Stimulated activated CD4-positive, alpha-beta T cell treated with anti-CD3 and anti-CD28 coated beads, TNF-alpha, amount 100 ng/mL, for 24 hours (primary cell): Measurements from ENCODE around the gene LAD1.

ENCODE experiments used
- DNase-seq, 3 experiments: peaks; one replicate each; pipeline ENCODE4 v3.0.0-alpha.2; 2020; ENCODE audit warnings: low read depth in 3 of 3

LAD1 gene

DNA sequence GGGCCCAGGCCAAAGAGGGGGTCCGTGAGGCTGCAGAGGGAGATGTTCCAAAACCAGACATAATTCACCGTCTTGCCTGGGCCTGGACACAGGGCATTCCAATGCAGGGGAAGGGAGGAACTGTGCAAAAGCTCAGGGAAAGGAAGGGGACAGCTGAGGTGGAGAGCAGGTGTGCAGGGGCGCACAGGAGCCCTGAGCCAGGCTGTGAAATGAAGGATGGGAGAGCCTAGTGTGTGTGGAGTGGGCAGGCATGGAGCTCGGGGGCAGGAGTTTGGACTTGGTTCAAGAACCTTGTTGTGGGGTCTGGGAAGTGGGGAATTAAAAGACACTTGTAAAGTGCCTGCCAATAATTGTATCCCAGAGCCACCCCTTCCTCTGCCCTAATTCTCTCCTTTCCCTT, 20.1 kb upstream of the LAD1 start:
- no peak for DNase-seq

GRCh38 chr1:201418461-201418860, 19.3 kb upstream of the LAD1 start:
- DNase-seq: no peak

- DNase-seq: no peak
Measured at GRCh38 chr1:201414051-201414738, 15.1 kb upstream of the LAD1 start.

DNA sequence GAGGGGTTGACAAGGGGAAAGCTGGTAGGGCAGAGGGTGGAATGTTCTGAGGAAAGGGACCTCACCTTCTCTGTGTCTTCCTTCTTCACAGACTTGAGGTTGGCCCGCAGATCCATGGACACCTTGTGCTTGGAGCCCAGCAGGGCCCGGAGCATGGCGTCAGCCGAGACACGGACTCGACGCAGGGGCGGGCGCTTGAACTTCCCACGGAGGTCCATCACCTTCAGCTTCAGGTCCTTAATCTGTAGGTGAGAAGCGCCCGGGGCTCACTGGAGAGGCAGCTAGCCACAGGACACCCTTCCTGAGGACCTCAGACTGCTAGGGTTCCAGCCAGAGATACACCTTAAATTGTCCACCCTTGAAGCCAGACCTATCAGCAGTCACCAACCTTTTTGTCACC, 12.2 kb upstream of the LAD1 start:
- no peak for DNase-seq

GRCh38 chr1:201409440-201409839, 10.3 kb upstream of the LAD1 start:
- DNase-seq: no peak

DNA sequence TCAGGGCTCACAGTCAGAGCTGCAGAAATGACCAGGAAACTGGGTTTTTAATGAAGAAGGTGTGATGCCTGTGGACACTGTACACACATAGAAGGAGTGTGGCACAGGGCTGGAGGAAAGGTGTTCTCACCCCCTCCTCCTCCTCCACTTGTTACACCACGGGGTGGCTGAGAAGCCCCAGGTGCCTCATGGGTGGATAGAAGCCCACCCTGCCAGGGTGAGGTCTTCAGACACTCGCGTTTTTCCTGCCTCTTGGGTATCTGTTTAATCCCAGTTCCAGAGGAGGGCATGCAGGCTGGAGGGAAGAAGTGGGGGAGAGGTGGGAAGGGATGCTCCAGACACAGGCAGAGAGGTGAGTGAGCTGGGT, 9.7 kb upstream of the LAD1 start:
- DNase-seq: no peak

DNA sequence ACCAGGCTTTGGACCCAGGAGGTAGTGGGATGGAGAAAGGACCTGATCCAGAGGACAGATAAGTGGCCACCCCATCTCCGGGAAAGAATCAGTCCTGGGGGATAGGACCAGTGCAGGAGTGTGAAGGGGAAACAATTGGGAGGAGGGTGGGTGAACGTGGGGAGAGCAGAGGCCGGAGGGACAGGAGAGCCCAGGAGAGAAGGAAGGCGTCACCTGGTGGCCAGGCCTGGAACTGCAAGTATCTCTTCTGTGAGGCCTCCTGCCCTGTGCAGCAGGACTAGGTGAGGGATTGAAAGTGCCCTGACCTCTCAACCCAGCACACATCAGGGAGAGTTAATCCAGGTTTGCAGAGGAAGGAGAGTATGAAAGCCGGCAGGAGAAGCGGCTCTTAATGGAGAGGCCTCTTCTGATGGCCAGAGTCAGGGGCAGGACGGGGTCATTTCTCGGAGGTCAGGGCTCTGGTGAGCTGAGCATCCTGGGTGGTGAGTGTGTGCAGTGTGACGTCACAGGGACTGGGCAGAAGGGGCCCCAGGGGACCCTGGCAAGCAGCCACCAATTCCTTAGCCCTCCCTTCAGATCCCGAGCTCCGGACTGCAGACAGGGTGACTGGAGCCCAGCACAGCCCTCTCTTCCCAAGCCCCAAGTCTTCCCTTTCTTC, 9.2 kb upstream of the LAD1 start:
- peak; percentile 34 to 78 (median 43) for DNase-seq

DNA sequence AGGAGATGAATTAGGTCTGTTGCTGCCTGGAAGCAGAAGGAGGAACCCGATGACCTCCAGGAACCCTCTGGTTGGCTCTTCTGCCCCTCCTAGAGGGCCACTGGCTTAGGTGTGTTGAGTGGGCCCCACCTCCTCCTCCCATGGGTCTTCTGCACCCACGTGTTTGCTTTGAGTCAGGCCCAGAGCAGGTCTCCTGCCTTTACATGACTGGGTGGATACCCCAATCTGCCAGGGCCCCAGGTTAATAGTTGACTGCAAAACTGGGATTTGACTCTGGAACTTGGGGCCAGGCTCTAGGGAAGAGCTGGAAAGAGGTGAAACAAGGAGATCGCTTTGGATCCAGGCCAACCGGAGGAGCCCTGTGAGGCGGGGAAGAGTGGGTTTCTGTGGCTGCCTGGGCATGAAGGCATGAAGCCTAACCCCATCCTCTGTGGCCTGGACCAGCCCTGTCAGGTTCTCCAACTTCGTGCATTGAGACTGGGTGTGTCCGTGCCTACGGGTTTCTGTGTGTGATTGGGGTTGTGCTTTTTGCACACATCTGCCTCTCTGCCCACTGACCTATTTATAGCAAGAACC, 7.8 kb upstream of the LAD1 start:
- DNase-seq: no peak

DNA sequence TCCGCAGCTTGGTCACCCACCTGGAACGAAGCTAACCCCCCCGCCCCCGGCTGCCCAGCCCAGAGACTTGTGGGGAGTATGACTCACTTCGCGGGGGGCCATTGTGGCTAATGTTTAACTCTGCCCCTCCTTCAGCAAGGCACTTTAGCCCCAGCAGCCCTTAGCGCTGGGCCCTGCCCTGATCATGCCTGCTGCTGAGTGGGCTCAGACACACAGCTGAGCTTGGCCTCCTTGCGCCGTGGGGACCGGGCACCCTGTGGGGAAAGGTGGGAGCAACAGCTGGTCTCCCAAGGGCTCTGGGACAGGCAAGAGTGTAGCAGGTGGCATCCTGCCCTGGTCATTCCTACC, 6.3 kb upstream of the LAD1 start:
- DNase-seq: no peak

- DNase-seq: no peak
Measured at GRCh38 chr1:201404722-201405483, 5.8 kb upstream of the LAD1 start.

- no peak for DNase-seq
Measured at GRCh38 chr1:201404055-201404454, 4.9 kb upstream of the LAD1 start.

DNA sequence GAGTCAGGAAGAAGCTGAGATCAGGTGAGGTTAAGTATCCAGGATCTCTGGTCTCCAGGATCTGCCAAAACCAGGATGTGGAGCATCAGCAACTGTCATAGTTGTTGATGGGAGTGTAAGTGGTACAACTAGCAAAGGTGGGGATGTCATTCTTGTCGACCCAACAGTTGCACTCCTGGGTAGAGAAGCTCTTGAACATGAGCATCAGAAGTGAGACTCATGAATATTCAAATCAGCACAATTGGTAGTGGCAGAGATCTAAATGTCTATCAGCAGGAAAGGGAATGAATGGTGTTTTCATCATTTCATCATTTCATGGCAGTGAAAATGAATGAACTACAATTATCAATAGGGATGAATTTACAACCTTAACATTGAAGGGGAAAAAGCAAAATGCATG, 4.2 kb upstream of the LAD1 start:
- no peak for DNase-seq

DNA sequence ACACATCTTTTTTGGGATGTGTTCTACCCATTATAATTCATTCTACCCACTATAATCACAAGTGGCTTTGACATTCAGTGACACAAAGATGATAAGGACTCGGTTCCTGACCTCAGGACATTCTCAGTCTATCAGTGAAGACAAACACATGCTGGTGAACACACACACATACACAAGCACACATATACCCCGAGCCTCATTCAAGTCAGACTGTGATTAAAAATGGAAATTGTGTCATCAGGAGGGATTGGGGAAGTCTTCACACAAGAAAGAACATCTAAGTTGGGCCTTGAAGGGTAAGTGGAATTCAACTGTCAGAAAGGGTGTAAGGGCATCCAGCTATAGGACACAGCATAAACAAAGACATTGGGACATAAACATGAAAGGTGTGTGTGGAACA, 2.6 kb upstream of the LAD1 start:
- no peak for DNase-seq

GRCh38 chr1:201400852-201401230, 1.7 kb upstream of the LAD1 start:
- DNase-seq: no peak

DNA sequence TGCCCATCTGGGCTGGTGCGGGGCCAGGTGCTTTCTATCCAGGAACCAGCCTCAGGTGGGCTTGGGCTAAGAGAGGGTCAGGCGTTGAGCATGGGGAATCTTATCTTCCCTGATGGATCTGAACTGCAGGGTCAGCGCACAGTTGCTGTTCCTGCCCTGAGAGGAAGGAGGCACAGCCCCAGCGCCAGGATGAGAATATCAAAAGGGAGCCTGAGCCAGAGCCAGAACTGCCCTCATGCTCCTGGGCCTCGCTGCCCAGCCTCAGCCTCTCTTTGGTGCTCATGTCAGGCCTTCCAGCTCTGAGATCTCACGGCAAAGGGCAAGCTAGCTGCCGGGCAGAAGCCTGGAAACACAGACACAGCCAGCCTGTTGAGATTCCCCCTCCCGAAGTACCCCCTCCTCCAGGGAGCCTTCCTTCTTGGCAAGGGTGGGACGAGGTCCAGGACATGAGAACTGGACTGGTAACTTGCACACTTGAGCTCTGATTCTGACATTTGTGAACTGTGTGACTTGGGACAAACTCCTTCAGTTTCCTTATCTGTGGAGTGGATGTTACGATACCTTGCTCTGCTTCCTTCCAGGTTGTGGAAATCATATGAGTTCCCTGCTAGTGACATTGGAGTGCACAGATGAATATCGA, 1.2 kb upstream of the LAD1 start:
- DNase-seq: no peak

DNA sequence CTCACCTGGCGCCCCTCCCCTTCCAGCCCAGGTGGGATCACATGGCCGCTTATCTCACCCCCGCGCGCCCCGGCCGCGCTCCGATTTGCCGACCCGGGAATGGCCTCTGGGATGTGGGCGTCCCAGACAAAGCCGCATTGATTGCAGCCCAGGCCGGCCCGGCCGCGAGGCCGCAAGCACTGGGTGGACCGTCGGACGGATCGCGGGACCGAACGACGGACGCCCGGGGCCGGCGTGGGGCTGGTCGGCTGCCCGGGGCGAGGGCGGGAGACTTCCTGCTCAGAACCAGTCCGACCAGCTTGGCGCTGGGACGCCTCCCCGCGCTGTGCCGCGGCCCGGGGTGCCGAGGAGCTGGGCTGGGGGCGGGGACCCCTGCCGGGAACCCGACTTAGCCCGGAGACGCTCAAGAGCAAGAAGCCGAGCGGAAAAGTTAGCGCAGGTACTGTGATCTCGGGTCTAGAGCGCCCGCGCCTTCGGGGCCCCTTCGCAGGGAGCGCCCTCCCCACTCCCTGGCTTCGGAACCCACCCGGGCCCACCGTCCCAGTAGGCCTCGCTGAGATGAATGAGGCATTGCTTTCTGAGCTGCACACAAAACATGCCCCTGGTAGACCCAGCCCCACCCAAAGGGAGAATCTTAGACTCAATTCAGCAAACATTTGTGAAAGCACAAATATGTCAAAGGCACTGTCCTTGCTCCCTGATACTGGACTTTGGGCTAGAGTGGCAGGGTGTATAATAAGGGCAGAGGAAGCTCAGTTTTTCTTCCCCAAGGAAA, 415 bp upstream of the LAD1 start:
- no peak for DNase-seq

DNA sequence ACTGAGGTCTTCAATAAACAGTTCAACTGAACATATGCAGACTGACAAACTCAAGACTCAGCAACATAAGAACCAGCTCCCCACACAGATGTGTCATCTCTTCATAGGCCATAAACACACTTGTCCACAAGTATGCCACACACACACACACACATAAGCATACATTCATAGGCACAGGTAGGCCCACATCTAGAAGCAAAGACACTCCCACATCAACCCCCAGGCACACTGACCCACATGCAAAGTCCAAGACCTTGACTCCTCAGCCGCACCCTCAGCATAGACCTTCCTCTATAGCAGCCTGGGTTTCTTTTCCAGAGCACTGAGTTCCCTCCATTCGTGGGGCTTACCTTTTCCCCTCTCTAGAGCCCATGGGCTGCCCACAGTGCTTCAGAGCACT, 1.4 kb downstream of the LAD1 start:
- DNase-seq: no peak

GRCh38 chr1:201396861-201397464, 2.2 kb downstream of the LAD1 start:
- DNase-seq: no peak

GRCh38 chr1:201395936-201396335, 3.2 kb downstream of the LAD1 start:
- no peak for DNase-seq

DNA sequence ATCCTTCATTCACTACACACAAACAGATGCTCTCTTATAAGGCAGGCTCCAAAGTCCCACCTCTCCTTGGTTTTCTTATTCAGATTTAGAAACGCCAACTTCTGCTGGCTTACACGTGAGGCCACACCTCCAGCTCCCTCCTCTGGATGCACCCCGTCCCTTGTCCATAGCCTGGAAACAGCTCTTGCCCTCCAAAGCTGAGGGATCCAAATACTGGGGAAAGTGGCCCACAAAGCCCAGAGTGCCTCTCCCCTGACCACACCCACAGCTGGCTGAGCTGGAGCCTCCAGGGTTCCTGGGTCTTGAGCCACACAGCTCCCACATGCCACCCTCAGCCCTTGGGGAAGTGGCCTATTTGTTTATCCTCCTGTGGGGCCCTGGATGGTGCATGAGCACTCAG, 4.5 kb downstream of the LAD1 start:
- no peak for DNase-seq

GRCh38 chr1:201393076-201393475, 6.0 kb downstream of the LAD1 start:
- DNase-seq: no peak
